ENCODE data around the gene FIBP. TPM values are rescaled to one million over a fixed set of nuclear protein-coding genes. Genes with fewer than 3 reads are reported as not detected.

FIBP gene
- total and polyA plus RNA-seq, 2 of the 8 experiments (the other 6 are each of a cell fraction or from before 2014, with no cell fraction given) = 74.3 to 173 TPM

DNA sequence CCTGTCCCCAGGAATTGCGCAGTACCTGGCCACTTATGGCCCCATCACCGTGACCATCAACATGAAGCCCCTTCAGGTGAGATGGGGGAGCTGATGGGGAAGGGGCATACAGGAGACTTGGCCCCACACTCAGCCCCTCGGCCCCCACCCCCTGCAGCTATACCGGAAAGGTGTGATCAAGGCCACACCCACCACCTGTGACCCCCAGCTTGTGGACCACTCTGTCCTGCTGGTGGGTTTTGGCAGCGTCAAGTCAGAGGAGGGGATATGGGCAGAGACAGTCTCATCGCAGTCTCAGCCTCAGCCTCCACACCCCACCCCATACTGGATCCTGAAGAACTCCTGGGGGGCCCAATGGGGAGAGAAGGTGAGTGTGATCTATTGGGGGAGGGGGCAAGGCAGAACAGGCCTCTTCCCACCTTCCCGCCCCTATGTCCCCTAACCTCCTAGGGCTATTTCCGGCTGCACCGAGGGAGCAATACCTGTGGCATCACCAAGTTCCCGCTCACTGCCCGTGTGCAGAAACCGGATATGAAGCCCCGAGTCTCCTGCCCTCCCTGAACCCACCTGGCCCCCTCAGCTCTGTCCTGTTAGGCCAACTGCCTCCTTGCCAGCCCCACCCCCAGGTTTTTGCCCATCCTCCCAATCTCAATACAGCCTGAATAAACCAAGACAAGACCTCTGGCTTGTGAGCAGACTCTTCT, 5.1 kb downstream of the FIBP start:
- Histone ChIP-seq H2BK120ac (replicated peaks; ENCODE audit: low read depth, low read length) (no peak overlapping the region), H3K79me1 (ENCODE audit: low read depth, low read length) (no peaks in the 10 kb centered on the region), H4K5ac (ENCODE audit: insufficient read length, low read depth, low read length) (no peak overlapping the region), H3K4me3 (ENCODE audit: extremely low read depth in 1 of 4, insufficient read depth in 2 of 4, low read depth in 3 of 4, low read length in 4 of 4) (no peak overlapping the region), H3K27me3 (replicated peaks in 1 of 4; ENCODE audit: control insufficient read depth in 3 of 4, extremely low read depth in 1 of 4, insufficient read depth in 3 of 4, low read length in 3 of 4) (no peaks in the 10 kb centered on the region), H3K4ac (replicated peaks; ENCODE audit: insufficient read length, low read depth, low read length) (no peak overlapping the region), H2BK15ac (ENCODE audit: low read length) (no peak overlapping the region), H2AFZ (ENCODE audit: low read length) (no peak overlapping the region), H2BK5ac (ENCODE audit: low read depth, low read length) (no peak overlapping the region), H3K18ac (ENCODE audit: extremely low read depth, low read length) (no peak overlapping the region), H3K23ac (ENCODE audit: insufficient read length) (no peak overlapping the region), H3K23me2 (ENCODE audit: low read depth, low read length) (peaks cover 5% of the 10 kb centered on the region), H3K27ac (ENCODE audit: low read depth, low read length) (no peak overlapping the region), H2BK12ac (ENCODE audit: low read depth, low read length) (no peak overlapping the region), H3K4me1 (replicated peaks in 1 of 4; ENCODE audit: control insufficient read depth in 3 of 4, insufficient read depth in 4 of 4, low read length in 3 of 4) (peaks cover 0 to 6% (median 3%) of the 10 kb centered on the region in 4 experiments; a peak in 4 of 7 replicates), H3K56ac (replicated peaks; ENCODE audit: insufficient read length, low read depth, low read length) (no peak overlapping the region), H3K36me3 (ENCODE audit: control insufficient read depth in 2 of 4, insufficient read depth in 4 of 4, low read length in 3 of 4) (peaks cover 8 to 22% (median 18%) of the 10 kb centered on the region in 4 experiments; a peak in 7 of 8 replicates), H4K8ac (ENCODE audit: extremely low read depth, insufficient read depth, low read length) (no peak overlapping the region), H3K14ac (ENCODE audit: insufficient read length) (no peak overlapping the region), H3K79me2 (ENCODE audit: control insufficient read depth in 1 of 2, insufficient read depth in 2 of 2, low read length in 2 of 2) (peaks cover 0 to 4% of the 10 kb centered on the region in 2 experiments; a peak in 1 of 4 replicates), H2BK20ac (ENCODE audit: low read length) (no peak overlapping the region), H3K4me2 (ENCODE audit: insufficient read depth in 1 of 2, low read depth in 2 of 2, low read length in 2 of 2) (no peak overlapping the region), H4K20me1 (replicated peaks in 1 of 2; ENCODE audit: control insufficient read depth in 1 of 2, insufficient read depth in 2 of 2, low read length in 2 of 2) (peaks cover 6 to 7% of the 10 kb centered on the region in 2 experiments), H3K9me3 (ENCODE audit: insufficient read depth in 2 of 2, low read depth in 1 of 2, low read length in 1 of 2) (no peaks in the 10 kb centered on the region), H4K91ac (replicated peaks; ENCODE audit: insufficient read length, low read length) (no peak overlapping the region), H3K9ac (replicated peaks in 1 of 4; ENCODE audit: extremely low read depth in 1 of 4, low read depth in 3 of 4, low read length in 3 of 4) (no peak overlapping the region), H2AK5ac (ENCODE audit: low read depth, low read length) (no peak overlapping the region)
- TF ChIP-seq POLR2AphosphoS5 (IDR thresholded peaks at IDR 0.05; ENCODE audit: low read depth, low read length) (peak; percentile 5; the same call in 1 of the 2 replicates), CEBPB (IDR thresholded peaks at IDR 0.05; ENCODE audit: low read depth, low read length) (no peak)
- POLR2A ChIA-PET (ENCODE audit: partially characterized antibody) = interaction anchor here (1.3 to 39.7 kb wide), 5 partner anchors 27 to 166 kb away, joined by 3 to 1071 read pairs (median 4); partner anchors contain the start of genes BANF1, CFL1, EFEMP2 and MUS81
- CTCF ChIA-PET (ENCODE audit: partially characterized antibody) = interaction anchor here (1.1 to 19.6 kb wide), 17 partner anchors 9 to 172 kb away, joined by 3 to 283 read pairs (median 16); partner anchors contain the start of genes CCDC85B, CFL1, EFEMP2 and FOSL1
- FAIRE-seq (no peak), DNase-seq (ENCODE audit: low read depth in 1 of 2, low spot score in 2 of 2) (no peak)
- WGBS, 2 experiments (ENCODE audit: extremely low coverage in 1 of 2, insufficient coverage in 1 of 2, insufficient read length in 1 of 2, insufficient replicate concordance in 2 of 2, low coverage in 1 of 2, low lambda C conversion rate in 2 of 2, missing lambda C conversion rate in 1 of 2) = 90% methylated on average over 13 of the region's 13 CpGs; no CpG with 5 or more reads in 1 of the 2 experiments
